ENCODE results near the gene LHFPL6.

LHFPL6 gene

GRCh38 chr13:39527961-39528660 lies 74.9 kb downstream of the LHFPL6 start:
- no peak overlapping the region for H3K27ac ChIP-seq (ENCODE audit: low read length)
- no peak for DNase-seq
- no peak overlapping the region for H2AFZ ChIP-seq (ENCODE audit: low read length)
- TF ChIP-seq EZH2 (optimal IDR thresholded peaks at IDR 0.05; ENCODE audit: low read depth, low read length) (no peak), EZH2phosphoT487 (IDR thresholded peaks at IDR 0.05; ENCODE audit: low read length) (no peak), CTCF (IDR thresholded peaks at IDR 0.05; ENCODE audit: low read length) (no peak)
- H3K9ac ChIP-seq (ENCODE audit: low read length): no peak overlapping the region
- no peak overlapping the region for H3K4me2 ChIP-seq (ENCODE audit: low read depth, low read length)
- no peak overlapping the region for H3K4me3 ChIP-seq (ENCODE audit: low read length)
- H3K79me2 ChIP-seq (ENCODE audit: low read length): no peaks in the 10 kb centered on the region
- H3K36me3 ChIP-seq (replicated peaks; ENCODE audit: insufficient read depth, low read length): no peaks in the 10 kb centered on the region
- H3F3A ChIP-seq (ENCODE audit: insufficient read depth, low read length): no peaks in the 10 kb centered on the region
- H3K4me1 ChIP-seq (ENCODE audit: low read length): no peaks in the 10 kb centered on the region
- H3K27me3 ChIP-seq (replicated peaks; ENCODE audit: insufficient read depth, low read length): no peaks in the 10 kb centered on the region
- H4K20me1 ChIP-seq (ENCODE audit: insufficient read depth, low read length): no peaks in the 10 kb centered on the region
- H3K9me3 ChIP-seq (replicated peaks; ENCODE audit: insufficient read depth, low read length): no peaks in the 10 kb centered on the region
- H3K9me2 ChIP-seq (replicated peaks; ENCODE audit: insufficient read depth, low read length): no peaks in the 10 kb centered on the region

GRCh38 chr13:39527301-39527700 lies 75.7 kb downstream of the LHFPL6 start:
- no peaks in the 10 kb centered on the region for H3K27me3 ChIP-seq (replicated peaks; ENCODE audit: insufficient read depth, low read length)
- H3K4me3 ChIP-seq (ENCODE audit: low read length): no peak overlapping the region
- no peak overlapping the region for H2AFZ ChIP-seq (ENCODE audit: low read length)
- no peaks in the 10 kb centered on the region for H3K36me3 ChIP-seq (replicated peaks; ENCODE audit: insufficient read depth, low read length)
- H3F3A ChIP-seq (ENCODE audit: insufficient read depth, low read length): no peaks in the 10 kb centered on the region
- no peak overlapping the region for H3K4me2 ChIP-seq (ENCODE audit: low read depth, low read length)
- no peak overlapping the region for H3K9ac ChIP-seq (ENCODE audit: low read length)
- no peaks in the 10 kb centered on the region for H4K20me1 ChIP-seq (ENCODE audit: insufficient read depth, low read length)
- DNase-seq: no peak
- no peak for TF ChIP-seq EZH2phosphoT487 (IDR thresholded peaks at IDR 0.05; ENCODE audit: low read length)
- H3K79me2 ChIP-seq (ENCODE audit: low read length): no peaks in the 10 kb centered on the region
- no peaks in the 10 kb centered on the region for H3K9me3 ChIP-seq (replicated peaks; ENCODE audit: insufficient read depth, low read length)
- H3K4me1 ChIP-seq (ENCODE audit: low read length): no peaks in the 10 kb centered on the region
- no peak overlapping the region for H3K27ac ChIP-seq (ENCODE audit: low read length)
- H3K9me2 ChIP-seq (replicated peaks; ENCODE audit: insufficient read depth, low read length): no peaks in the 10 kb centered on the region

GRCh38 chr13:39526499-39526898 lies 76.5 kb downstream of the LHFPL6 start:
- H4K20me1 ChIP-seq (ENCODE audit: insufficient read depth, low read length): no peaks in the 10 kb centered on the region
- H3F3A ChIP-seq (ENCODE audit: insufficient read depth, low read length): no peaks in the 10 kb centered on the region
- TF ChIP-seq EZH2phosphoT487 (IDR thresholded peaks at IDR 0.05; ENCODE audit: low read length) (no peak), EZH2 (optimal IDR thresholded peaks at IDR 0.05; ENCODE audit: low read depth, low read length) (no peak), CTCF (IDR thresholded peaks at IDR 0.05; ENCODE audit: low read length) (no peak)
- no peak overlapping the region for H2AFZ ChIP-seq (ENCODE audit: low read length)
- DNase-seq: no peak
- H3K9ac ChIP-seq (ENCODE audit: low read length): no peak overlapping the region
- no peaks in the 10 kb centered on the region for H3K36me3 ChIP-seq (replicated peaks; ENCODE audit: insufficient read depth, low read length)
- H3K79me2 ChIP-seq (ENCODE audit: low read length): no peaks in the 10 kb centered on the region
- H3K27me3 ChIP-seq (replicated peaks; ENCODE audit: insufficient read depth, low read length): no peaks in the 10 kb centered on the region
- H3K4me2 ChIP-seq (ENCODE audit: low read depth, low read length): no peak overlapping the region
- no peak overlapping the region for H3K4me3 ChIP-seq (ENCODE audit: low read length)
- H3K9me2 ChIP-seq (replicated peaks; ENCODE audit: insufficient read depth, low read length): no peaks in the 10 kb centered on the region
- H3K4me1 ChIP-seq (ENCODE audit: low read length): no peaks in the 10 kb centered on the region
- no peak overlapping the region for H3K27ac ChIP-seq (ENCODE audit: low read length)
- no peaks in the 10 kb centered on the region for H3K9me3 ChIP-seq (replicated peaks; ENCODE audit: insufficient read depth, low read length)

GRCh38 chr13:39525506-39525905 lies 77.5 kb downstream of the LHFPL6 start:
- no peaks in the 10 kb centered on the region for H3K27me3 ChIP-seq (replicated peaks; ENCODE audit: insufficient read depth, low read length)
- no peaks in the 10 kb centered on the region for H3K9me2 ChIP-seq (replicated peaks; ENCODE audit: insufficient read depth, low read length)
- no peak overlapping the region for H3K9ac ChIP-seq (ENCODE audit: low read length)
- no peaks in the 10 kb centered on the region for H3K4me1 ChIP-seq (ENCODE audit: low read length)
- H3K79me2 ChIP-seq (ENCODE audit: low read length): no peaks in the 10 kb centered on the region
- TF ChIP-seq CTCF (IDR thresholded peaks at IDR 0.05; ENCODE audit: low read length): no peak
- TF ChIP-seq EZH2phosphoT487 (IDR thresholded peaks at IDR 0.05; ENCODE audit: low read length): no peak
- no peak for TF ChIP-seq EZH2 (optimal IDR thresholded peaks at IDR 0.05; ENCODE audit: low read depth, low read length)
- H3K27ac ChIP-seq (ENCODE audit: low read length): no peak overlapping the region
- no peaks in the 10 kb centered on the region for H3K36me3 ChIP-seq (replicated peaks; ENCODE audit: insufficient read depth, low read length)
- no peaks in the 10 kb centered on the region for H3K9me3 ChIP-seq (replicated peaks; ENCODE audit: insufficient read depth, low read length)
- H3F3A ChIP-seq (ENCODE audit: insufficient read depth, low read length): no peaks in the 10 kb centered on the region
- no peak for DNase-seq
- H4K20me1 ChIP-seq (ENCODE audit: insufficient read depth, low read length): no peaks in the 10 kb centered on the region
- H3K4me3 ChIP-seq (ENCODE audit: low read length): no peak overlapping the region
- no peak overlapping the region for H3K4me2 ChIP-seq (ENCODE audit: low read depth, low read length)
- H2AFZ ChIP-seq (ENCODE audit: low read length): no peak overlapping the region

Data from MM.1S (cell line).